GM23248 (cell line): ENCODE results near the gene HEMGN. TPM values are rescaled to one million over a fixed set of nuclear protein-coding genes. Genes with fewer than 3 reads are reported as not detected.
"Not testable (repeated sequence)": the region's sequence is repeated elsewhere in the genome, so short reads cannot be mapped to it uniquely, and the experiment has no call there.

Experiments used
- DNase-seq: peaks from one replicate; pipeline ENCODE4 v3.0.0-alpha.2; 2015
- H2AFZ ChIP-seq: fragments of 200-600 bp; sonication (generic); 2 replicates; pipeline ENCODE4 v1.6.1; 2016; ENCODE audit warnings: antibody characterized with exemption
- H3F3A ChIP-seq: fragments of 200-600 bp; sonication (generic); 2 replicates; pipeline ENCODE4 v1.6.1; 2016; ENCODE audit warnings: mild to moderate bottlenecking, antibody characterized with exemption, mixed run types; ENCODE audit not compliant: insufficient read depth
- H3K27ac ChIP-seq: fragments of 200-600 bp; sonication (generic); 2 replicates; pipeline ENCODE4 v1.5.1; 2016; ENCODE audit warnings: mild to moderate bottlenecking
- H3K27me3 ChIP-seq: fragments of 200-600 bp; sonication (generic); replicated peaks from 2 replicates; pipeline ENCODE4 v1.6.1; 2016; ENCODE audit warnings: mild to moderate bottlenecking; ENCODE audit not compliant: insufficient read depth
- H3K36me3 ChIP-seq: fragments of 200-600 bp; sonication (generic); 2 replicates; pipeline ENCODE4 v1.6.1; 2016; ENCODE audit warnings: low read depth, mild to moderate bottlenecking
- H3K4me1 ChIP-seq: fragments of 200-600 bp; sonication (generic); 2 replicates; pipeline ENCODE4 v1.6.1; 2016; ENCODE audit warnings: mild to moderate bottlenecking; ENCODE audit not compliant: insufficient read depth
- H3K4me2 ChIP-seq: fragments of 200-600 bp; sonication (generic); one replicate; pipeline ENCODE4 v1.6.1; 2016; ENCODE audit warnings: mild to moderate bottlenecking; ENCODE audit not compliant: unreplicated experiment
- H3K4me3 ChIP-seq: fragments of 200-600 bp; sonication (generic); 2 replicates; pipeline ENCODE4 v1.5.1; 2016; ENCODE audit warnings: mild to moderate bottlenecking
- H3K79me2 ChIP-seq: fragments of 200-600 bp; sonication (generic); 2 replicates; pipeline ENCODE4 v1.6.1; 2016; ENCODE audit warnings: mild to moderate bottlenecking; ENCODE audit not compliant: insufficient read depth
- H3K9ac ChIP-seq: fragments of 200-600 bp; sonication (generic); 2 replicates; pipeline ENCODE4 v1.6.1; 2016; ENCODE audit warnings: mild to moderate bottlenecking
- H3K9me2 ChIP-seq: fragments of 200-600 bp; sonication (generic); 2 replicates; pipeline ENCODE4 v1.6.1; 2016; ENCODE audit warnings: mixed run types, mild to moderate bottlenecking, moderate library complexity; ENCODE audit not compliant: insufficient read depth
- H3K9me3 ChIP-seq: fragments of 200-600 bp; sonication (generic); one replicate; pipeline ENCODE4 v1.6.1; 2017; ENCODE audit warnings: low read depth
- H4K20me1 ChIP-seq: fragments of 200-600 bp; sonication (generic); 2 replicates; pipeline ENCODE4 v1.6.0; 2016; ENCODE audit not compliant: insufficient read depth
- EZH2 ChIP-seq: fragments of 200-600 bp; sonication (generic); IDR thresholded peaks from 2 replicates; pipeline ENCODE4 v1.6.1; 2018; ENCODE audit warnings: antibody characterized with exemption, mild to moderate bottlenecking; ENCODE audit not compliant: insufficient read depth, poor library complexity, severe bottlenecking
- EZH2phosphoT487 ChIP-seq: fragments of 200-600 bp; sonication (generic); IDR thresholded peaks from 2 replicates; pipeline ENCODE4 v1.6.1; 2018; ENCODE audit warnings: antibody characterized with exemption, moderate library complexity, mild to moderate bottlenecking, low read depth; ENCODE audit not compliant: insufficient read depth
- WGBS, 2 experiments: methylation state at CpG; one replicate each; pipeline ENCODE4 v1.1.6; 2015 to 2017; ENCODE audit warnings: low lambda C conversion rate in 2 of 2, low coverage in 1 of 2; ENCODE audit errors: missing lambda C conversion rate in 2 of 2; 5-methylcytosine and 5-hydroxymethylcytosine counted together
- in situ Hi-C: fragments of 300-500 bp; cut with MboI; formaldehyde crosslinking; loops from 2 replicates; pipeline ENCODE4 v1.15.0; 2020
- polyA plus RNA-seq: library from polyadenylated mRNA; unstranded; fragments of >200 nt; fragmentation: Nextera tagmentation; extraction: Ambion mirVana; gene quantifications from 2 replicates; pipeline ENCODE4 v1.2.1, GENCODE V29; 2016
- total RNA-seq: library from RNA; depleted of rRNA; stranded (reverse); fragments of >200 nt; shearing (Covaris generic); gene quantifications from 2 replicates; pipeline ENCODE4 v1.2.3, GENCODE V29; 2014

Gene HEMGN
- total and polyA plus RNA-seq, 2 experiments from 2014 or later = not detected

DNA sequence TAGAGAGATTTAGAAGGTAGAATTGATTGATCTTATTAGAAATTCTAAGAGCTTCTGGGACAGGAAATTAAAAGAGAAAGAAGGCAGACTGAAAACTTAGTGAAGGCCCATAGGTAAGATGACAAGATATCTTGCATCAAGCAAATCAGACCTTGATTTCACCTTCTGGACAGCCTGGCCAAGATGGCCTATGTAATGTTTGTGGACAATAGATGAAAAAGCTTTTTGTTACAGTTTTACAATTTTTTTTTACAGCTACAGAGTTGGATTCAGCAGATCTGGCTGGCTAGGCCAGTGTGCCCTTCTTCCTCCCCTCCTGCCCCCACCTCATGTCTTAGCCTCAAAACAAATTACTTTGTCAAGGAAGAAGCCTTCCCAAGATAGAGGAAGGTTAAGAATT is 21.6 kb upstream of the HEMGN start:
- peak overlapping the region; percentile 66; the same call in 1 of the 2 replicates for H2AFZ ChIP-seq
- H3K27ac ChIP-seq = peak overlapping the region; percentile 48; the same call in 1 of the 2 replicates

DNA sequence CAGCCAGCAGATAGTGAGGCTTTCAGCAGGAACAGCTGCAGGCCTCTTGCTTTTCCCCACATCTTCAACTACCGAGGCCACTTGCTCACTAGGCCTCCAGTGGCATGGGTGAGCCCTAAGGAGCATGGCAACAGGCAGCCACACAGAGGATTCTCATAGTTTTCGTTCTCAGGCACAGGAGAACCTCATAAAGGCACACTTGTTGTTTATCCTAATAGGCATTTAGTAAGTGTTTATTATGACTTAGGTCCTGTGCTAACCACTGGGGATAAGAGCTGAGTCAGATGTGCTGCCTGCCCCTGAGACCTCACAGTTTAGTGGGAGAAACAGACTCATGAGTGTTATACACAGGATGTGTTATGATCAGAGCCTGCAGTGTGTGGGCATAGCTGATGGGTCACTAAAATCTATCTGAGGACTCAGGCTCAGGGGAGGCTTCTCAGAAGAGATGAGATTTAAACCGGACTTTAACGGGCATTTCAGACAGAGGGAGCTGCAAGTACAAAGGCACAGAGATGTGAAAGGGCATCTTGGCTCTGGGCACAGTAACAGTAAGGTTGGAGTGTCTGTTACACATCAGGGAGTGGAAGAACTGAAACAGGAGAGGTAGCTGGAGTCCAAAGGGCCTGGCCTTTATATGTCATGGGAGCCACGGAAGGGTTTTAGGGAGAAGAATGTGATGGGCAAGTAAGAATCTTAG is 21.0 kb upstream of the HEMGN start:
- H3K9me3 ChIP-seq = no peaks in the 10 kb centered on the region
- no peaks in the 10 kb centered on the region for H3K27me3 ChIP-seq
- peak overlapping the region; percentile 25 for H3K4me2 ChIP-seq
- H3K4me1 ChIP-seq = peaks cover 10% of the 10 kb centered on the region
- DNase-seq = peak; percentile 80
- peak overlapping the region; percentile 48 for H3K27ac ChIP-seq
- H3K9ac ChIP-seq = peak overlapping the region; percentile 19; the same call in 1 of the 2 replicates
- H3F3A ChIP-seq = peaks cover 16% of the 10 kb centered on the region
- 56 to 59% methylated on average over 5 of the region's 5 CpGs for WGBS, 2 experiments
- no peaks in the 10 kb centered on the region for H4K20me1 ChIP-seq
- H3K36me3 ChIP-seq = no peaks in the 10 kb centered on the region
- TF ChIP-seq EZH2phosphoT487 (no peak), EZH2 (no peak)
- H3K4me3 ChIP-seq = no peak overlapping the region
- H2AFZ ChIP-seq = peak overlapping the region; percentile 66
- no peaks in the 10 kb centered on the region for H3K79me2 ChIP-seq
- no peaks in the 10 kb centered on the region for H3K9me2 ChIP-seq
- in situ Hi-C loops = no loop called here

More for the DNA sequence above, 21.6 kb upstream of the HEMGN start:
- Histone ChIP-seq H3K9ac (peak overlapping the region; percentile 19; the same call in 1 of the 2 replicates), H4K20me1 (no peaks in the 10 kb centered on the region), H3K4me2 (no peak overlapping the region), H3K27me3 (no peaks in the 10 kb centered on the region), H3K36me3 (no peaks in the 10 kb centered on the region), H3K4me3 (no peak overlapping the region), H3K79me2 (no peaks in the 10 kb centered on the region), H3K9me3 (no peaks in the 10 kb centered on the region), H3K4me1 (peaks cover 10% of the 10 kb centered on the region), H3F3A (peaks cover 16% of the 10 kb centered on the region), H3K9me2 (no peaks in the 10 kb centered on the region)
- no peak for DNase-seq
- TF ChIP-seq EZH2phosphoT487 (no peak), EZH2 (no peak)
- in situ Hi-C loops = no loop called here

DNA sequence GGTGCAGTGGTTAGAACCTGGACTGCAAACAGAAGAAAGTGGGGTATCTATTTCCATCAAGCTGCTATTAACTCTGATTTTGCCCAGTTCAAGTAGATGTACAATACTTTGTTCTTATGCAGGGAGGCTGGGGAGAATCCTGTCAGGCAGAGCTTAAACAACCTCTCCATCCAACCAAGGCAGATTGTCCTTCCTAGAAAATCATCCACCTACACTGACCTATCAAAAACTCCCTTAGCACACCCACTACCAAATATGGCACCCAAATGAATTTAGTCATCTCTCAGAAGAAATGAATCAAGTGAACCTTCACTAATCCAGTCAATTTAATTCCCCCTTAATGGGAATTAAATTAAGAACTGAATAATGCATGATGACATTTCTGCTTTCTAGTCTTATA is 18.4 kb upstream of the HEMGN start:
- TF ChIP-seq EZH2 = no peak
- TF ChIP-seq EZH2phosphoT487 = no peak
- H3K4me1 ChIP-seq = peaks cover 10% of the 10 kb centered on the region
- in situ Hi-C loops = no loop called here
- no peak overlapping the region for H3K27ac ChIP-seq
- no peaks in the 10 kb centered on the region for H3K9me2 ChIP-seq
- H3F3A ChIP-seq = peaks cover 16% of the 10 kb centered on the region
- no peaks in the 10 kb centered on the region for H4K20me1 ChIP-seq
- 0 out of 2 replicates have a peak, but pooled peaks cover 8% of the 10 kb centered on the region for H3K27me3 ChIP-seq
- H3K79me2 ChIP-seq = no peaks in the 10 kb centered on the region
- no peak overlapping the region for H2AFZ ChIP-seq
- no peak for DNase-seq
- no peaks in the 10 kb centered on the region for H3K36me3 ChIP-seq
- no peak overlapping the region for H3K4me2 ChIP-seq
- no peaks in the 10 kb centered on the region for H3K9me3 ChIP-seq
- no peak overlapping the region for H3K9ac ChIP-seq
- H3K4me3 ChIP-seq = no peak overlapping the region

DNA sequence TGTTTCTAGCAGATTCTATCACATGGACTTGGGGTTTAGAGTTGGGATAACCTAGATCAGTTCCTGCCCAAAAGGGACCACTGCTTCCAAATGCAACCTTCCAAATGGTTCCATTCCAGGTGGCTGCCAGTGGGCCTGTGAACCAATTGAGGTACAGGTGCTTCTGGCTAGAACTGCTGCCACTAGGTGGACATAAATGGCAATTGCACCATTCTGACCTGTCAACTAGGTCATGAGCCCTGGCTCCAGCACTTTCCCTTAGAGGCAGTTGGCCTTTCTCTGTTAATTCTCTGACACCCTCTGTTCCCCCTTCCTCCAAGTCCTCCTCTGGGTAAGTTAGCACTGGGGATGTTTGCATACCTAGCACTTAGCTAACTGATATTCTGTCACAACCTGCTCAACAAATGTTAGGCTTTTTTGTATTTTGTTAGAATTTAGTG is 16.6 kb upstream of the HEMGN start:
- Histone ChIP-seq H4K20me1 (no peaks in the 10 kb centered on the region), H3K9me2 (no peaks in the 10 kb centered on the region), H3K27ac (no peak overlapping the region), H3K4me1 (peaks cover 10% of the 10 kb centered on the region), H3K4me3 (no peak overlapping the region), H3K9me3 (no peaks in the 10 kb centered on the region), H3F3A (peaks cover 13% of the 10 kb centered on the region), H3K79me2 (no peaks in the 10 kb centered on the region), H2AFZ (no peak overlapping the region), H3K27me3 (peaks cover 23% of the 10 kb centered on the region), H3K4me2 (no peak overlapping the region), H3K9ac (no peak overlapping the region), H3K36me3 (no peaks in the 10 kb centered on the region)
- in situ Hi-C loops = no loop called here
- peak; percentile 38 for DNase-seq
- no peak for TF ChIP-seq EZH2
- no peak for TF ChIP-seq EZH2phosphoT487

DNA sequence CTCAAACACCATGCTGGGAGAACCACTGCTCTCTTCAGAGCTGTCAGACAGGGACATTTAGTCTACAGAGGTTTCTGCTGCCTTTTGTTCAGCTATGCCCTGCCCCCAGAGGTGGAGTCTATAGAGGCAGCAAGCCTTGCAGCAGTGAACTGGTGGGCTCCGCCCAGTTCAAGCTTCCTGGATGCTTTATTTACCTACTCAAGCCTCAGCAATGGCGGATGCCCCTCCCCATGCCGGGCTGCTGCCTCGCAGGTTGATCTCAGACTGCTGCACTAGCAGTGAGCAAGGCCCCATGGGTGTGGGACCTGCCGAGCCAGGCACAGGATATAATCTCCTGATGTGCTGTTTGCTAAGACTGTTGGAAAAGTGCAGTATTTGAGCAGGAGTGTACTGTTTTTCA is 12.9 kb upstream of the HEMGN start:
- H3K4me1 ChIP-seq, H3K36me3 ChIP-seq, H3K79me2 ChIP-seq, H3K4me3 ChIP-seq, H3F3A ChIP-seq, DNase-seq, H3K4me2 ChIP-seq, H3K9me3 ChIP-seq, in situ Hi-C loops, H2AFZ ChIP-seq, H3K27ac ChIP-seq, H3K9ac ChIP-seq, H4K20me1 ChIP-seq, H3K9me2 ChIP-seq: not testable (repeated sequence)
- 75 to 76% methylated on average over 5 of the region's 5 CpGs for WGBS, 2 experiments
- peaks cover 27% of the 10 kb centered on the region for H3K27me3 ChIP-seq

DNA sequence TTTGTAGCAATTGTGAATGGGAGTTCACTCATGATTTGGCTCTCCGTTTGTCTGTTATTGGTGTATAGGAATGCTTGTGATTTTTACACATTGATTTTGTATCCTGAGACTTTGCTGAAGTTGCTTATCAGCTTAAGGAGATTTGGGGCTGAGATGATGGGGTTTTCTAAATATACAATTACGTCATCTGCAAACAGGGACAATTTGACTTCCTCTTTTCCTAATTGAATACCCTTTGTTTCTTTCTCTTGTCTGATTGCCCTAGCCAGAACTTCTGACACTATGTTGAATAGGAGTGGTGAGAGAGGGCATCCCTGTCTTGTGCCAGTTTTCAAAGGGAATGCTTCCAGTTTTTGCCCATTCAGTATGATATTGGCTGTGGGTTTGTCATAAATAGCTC is 9.1 kb upstream of the HEMGN start:
- H3K4me3 ChIP-seq, H3K9ac ChIP-seq, H3K9me2 ChIP-seq, H3K4me2 ChIP-seq, DNase-seq, H3K79me2 ChIP-seq, H3K36me3 ChIP-seq, H3K27ac ChIP-seq, in situ Hi-C loops, H3K4me1 ChIP-seq, H4K20me1 ChIP-seq, H3F3A ChIP-seq, H3K9me3 ChIP-seq, H2AFZ ChIP-seq: not testable (repeated sequence)
- WGBS, 2 experiments = 42 to 57% methylated on average over 2 of the region's 2 CpGs
- peaks cover 43% of the 10 kb centered on the region for H3K27me3 ChIP-seq

DNA sequence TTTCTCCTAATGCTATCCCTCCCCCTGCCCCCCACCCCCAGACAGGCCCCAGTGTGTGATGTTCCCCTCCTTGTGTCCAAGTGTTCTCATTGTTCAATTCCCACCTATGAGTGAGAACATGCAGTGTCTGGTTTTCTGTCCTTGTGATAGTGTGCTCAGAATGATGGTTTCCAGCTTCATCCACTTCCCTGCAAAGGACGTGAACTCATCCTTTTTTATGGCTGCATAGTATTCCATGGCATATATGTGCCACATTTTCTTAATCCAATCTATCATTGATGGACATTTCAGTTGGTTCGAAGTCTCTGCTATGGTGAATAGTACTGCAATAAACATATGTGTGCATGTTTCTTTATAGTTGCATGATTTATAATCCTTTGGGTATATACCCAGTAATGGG is 7.5 kb upstream of the HEMGN start:
- H3F3A ChIP-seq, H2AFZ ChIP-seq, H3K79me2 ChIP-seq, H3K27ac ChIP-seq, H3K4me1 ChIP-seq, H3K4me2 ChIP-seq, H3K9me2 ChIP-seq, DNase-seq, H4K20me1 ChIP-seq, H3K9ac ChIP-seq, in situ Hi-C loops, H3K4me3 ChIP-seq, H3K36me3 ChIP-seq, H3K9me3 ChIP-seq: not testable (repeated sequence)
- WGBS, 2 experiments = 48 to 54% methylated on average over 2 of the region's 2 CpGs
- peaks cover 52% of the 10 kb centered on the region for H3K27me3 ChIP-seq
